GM21526 (cell line): Measurements from ENCODE around the gene CSN1S1.
"Not testable (repeated sequence)": the region's sequence is repeated elsewhere in the genome, so short reads cannot be mapped to it uniquely, and the experiment has no call there.

ENCODE experiments used
- ATAC-seq: cut with Tn5 transposase; IDR thresholded peaks from one replicate; pipeline ENCODE4 v1.9.1; 2021; ENCODE audit warnings: moderate library complexity; ENCODE audit not compliant: unreplicated experiment, low FRiP score

The CSN1S1 gene, protein sequence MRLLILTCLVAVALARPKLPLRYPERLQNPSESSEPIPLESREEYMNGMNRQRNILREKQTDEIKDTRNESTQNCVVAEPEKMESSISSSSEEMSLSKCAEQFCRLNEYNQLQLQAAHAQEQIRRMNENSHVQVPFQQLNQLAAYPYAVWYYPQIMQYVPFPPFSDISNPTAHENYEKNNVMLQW

DNA sequence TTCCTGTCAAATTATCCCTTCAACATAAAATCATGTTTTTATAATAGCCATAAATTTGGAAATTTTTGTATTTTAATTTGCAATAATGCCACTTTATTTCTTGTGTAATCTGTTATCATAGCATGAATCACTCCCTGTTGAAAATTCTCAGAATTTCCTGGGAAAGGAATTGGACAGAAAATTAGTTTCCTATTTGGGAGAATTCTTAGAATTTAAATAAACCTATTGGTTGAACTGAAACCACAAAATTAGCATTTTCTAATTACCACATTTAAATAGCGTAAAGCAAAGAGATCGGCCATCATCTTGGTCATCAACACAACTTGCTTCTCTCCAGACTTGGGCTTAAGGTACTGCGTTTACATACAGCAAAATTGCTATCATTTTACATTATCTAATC, at the start of gene CSN1S1:
CSN1S1 (plus strand) TSS at position 301 of the 400 bp plus-strand sequence. CDS start 1,488 bp downstream, outside the sequence.
- no peak for ATAC-seq

DNA sequence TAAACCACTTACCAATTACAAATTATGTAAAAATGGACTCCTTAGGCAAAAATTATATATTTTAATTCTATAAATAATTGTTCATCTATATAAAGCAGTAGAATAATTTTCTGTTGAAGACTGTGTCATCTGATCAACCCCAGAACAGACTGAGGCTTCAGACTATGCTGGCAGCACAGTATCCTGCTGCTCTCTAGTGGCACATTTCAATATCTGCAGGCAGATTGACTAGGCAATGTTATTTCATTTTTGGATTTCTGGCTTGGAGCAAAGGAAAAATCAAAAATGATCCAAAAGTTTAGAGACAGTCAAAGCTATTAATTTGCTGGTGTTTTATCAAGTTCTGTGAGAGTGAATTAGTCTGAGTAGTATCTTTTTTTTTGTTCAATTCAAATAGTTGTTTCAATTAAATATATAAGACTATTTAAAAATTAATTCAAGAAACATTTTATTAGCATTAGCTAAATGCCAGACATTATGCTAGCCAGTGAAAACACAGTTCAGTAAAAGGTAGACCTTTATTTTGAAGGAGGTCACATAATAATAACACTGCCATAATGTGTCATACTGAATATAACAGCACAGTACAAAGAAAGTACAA, 49.6 kb upstream of the CSN1S1 start:
- ATAC-seq = no peak

DNA sequence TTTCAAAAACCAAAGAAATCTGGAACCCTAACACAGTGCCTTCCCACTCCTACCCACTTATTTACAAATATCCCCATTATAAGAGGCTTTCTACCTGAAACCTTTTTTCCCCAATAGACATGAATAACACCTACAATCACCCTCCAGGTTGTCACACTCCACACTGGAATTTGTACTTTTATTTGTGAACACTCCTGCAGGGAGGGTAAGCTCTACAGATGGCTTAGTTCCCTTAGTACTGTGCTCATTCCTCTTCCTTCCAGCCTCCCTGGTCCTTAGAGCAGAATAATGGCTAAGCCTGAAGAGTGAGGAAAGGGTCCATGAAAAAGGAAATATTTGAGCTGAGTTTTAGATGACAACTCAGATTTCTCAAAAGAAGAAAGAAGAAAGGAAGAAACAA, 48.7 kb upstream of the CSN1S1 start:
- ATAC-seq = no peak

DNA sequence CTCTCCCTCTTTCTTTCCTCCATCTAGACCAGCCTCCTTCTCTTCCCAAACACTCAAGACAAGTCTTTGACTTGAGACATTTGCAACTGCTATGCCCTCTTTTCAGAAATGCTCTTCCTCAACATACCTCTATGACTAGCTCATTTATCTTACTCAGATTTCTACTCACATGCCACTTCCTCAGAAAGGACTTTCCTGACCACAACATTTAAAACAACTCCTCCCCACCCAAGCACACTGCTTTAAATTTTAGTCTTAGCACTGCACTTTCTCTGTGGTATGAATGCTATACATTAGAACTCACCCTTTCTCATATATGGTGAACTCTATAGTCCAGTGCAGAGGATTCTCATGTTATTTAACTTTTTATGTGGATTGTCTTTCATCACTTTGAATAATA, 42.5 kb upstream of the CSN1S1 start:
- no peak for ATAC-seq

DNA sequence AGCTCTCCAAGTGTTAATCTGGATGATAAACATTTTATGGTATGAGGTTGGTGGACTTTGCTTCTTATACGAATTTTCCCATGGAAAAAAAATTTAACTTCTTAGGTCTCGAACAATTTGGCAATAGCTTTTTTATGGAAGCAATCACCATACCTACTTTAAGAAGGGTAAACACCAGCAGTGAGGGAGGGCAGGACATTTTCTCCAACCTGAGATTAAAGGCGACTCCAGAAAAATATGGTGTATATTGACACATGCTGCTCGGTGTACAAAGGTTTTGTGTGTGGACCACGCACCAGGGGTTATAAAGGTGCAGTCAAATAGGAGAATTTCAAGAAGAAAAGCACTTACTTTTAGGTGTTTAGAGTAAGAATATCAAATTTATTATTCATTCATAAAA, 36.7 kb upstream of the CSN1S1 start:
- ATAC-seq = no peak

DNA sequence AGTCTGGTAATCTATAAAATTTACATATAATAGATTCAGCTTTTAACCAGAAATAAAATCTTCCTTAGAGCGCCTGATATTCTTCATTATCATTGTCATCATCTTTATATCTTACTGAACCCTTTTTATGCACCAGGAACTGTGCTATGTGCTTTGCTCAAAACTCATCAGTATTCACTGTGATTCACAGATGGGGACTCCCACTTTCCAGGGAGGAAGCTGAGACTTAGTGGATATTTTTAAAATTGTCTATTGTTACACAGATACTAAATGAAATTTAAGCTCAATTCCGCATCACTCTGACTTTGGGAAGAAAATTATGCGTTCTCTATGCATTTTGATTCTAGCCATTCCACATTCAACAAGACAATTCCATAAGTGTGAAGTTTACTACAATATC, 36.1 kb upstream of the CSN1S1 start:
- ATAC-seq = no peak

DNA sequence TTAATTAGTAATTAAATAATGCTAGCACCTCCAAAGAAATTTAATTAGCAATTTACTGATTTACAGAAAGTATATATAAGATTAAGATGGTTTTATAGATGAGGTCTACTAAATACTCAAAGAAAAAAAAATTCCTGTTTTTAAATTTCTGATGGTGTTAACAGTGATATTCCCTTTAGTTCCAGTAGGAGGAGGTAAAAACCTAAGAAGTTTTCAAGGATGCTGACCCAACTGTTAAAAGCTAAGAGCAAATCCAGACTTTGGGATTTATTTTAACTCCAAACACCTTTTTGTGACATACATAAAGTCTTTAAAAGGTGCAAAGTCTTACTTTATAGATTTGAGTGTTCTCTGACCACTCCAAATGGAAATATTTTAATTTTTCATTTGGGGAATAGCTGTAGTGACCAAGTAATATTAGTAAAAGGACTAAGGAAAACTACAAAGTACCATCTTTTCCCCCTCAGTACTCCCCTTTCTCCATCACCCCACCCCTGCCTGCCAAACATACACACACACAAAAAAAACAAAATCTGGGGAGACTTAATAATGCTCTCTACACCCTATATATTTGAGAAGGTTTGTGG, 34.2 kb upstream of the CSN1S1 start:
- ATAC-seq = no peak

DNA sequence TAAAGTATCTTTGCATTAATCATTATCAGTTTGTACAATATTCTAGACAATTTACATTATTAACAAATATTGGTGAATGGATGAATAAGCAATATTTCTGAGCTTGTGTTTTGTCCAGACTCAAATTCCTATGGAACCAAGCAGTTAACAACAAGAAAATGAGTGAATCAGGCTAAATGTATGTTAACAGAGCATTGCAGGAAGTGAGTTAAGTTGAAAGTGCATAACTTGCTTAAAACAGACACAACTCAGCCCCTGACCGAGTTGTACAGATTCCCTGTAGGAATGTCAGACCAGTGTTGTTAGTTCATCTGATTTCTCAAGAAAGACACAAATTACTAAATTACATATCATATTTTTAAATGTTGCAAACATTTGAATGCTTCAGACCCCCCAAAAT, 23.7 kb upstream of the CSN1S1 start:
- no peak for ATAC-seq

DNA sequence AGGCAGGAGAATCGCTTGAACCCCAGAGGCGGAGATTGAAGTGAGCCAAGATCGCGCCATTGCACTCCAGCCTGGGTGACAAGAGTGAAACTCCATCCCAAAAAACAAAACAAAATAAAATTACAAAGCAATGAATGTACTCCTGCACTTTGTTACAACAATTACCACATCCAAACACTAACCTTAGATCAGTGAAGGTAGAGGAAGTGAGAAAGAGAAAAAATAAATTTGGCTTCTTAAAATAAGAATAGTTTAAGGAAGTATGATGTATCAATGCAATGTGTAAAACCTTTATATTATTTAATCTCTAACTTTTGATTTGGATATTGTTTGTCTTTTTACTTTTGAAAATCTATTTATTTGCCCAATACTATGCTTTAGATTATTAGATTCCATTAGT, 21.7 kb upstream of the CSN1S1 start:
- ATAC-seq = peak; percentile 48

DNA sequence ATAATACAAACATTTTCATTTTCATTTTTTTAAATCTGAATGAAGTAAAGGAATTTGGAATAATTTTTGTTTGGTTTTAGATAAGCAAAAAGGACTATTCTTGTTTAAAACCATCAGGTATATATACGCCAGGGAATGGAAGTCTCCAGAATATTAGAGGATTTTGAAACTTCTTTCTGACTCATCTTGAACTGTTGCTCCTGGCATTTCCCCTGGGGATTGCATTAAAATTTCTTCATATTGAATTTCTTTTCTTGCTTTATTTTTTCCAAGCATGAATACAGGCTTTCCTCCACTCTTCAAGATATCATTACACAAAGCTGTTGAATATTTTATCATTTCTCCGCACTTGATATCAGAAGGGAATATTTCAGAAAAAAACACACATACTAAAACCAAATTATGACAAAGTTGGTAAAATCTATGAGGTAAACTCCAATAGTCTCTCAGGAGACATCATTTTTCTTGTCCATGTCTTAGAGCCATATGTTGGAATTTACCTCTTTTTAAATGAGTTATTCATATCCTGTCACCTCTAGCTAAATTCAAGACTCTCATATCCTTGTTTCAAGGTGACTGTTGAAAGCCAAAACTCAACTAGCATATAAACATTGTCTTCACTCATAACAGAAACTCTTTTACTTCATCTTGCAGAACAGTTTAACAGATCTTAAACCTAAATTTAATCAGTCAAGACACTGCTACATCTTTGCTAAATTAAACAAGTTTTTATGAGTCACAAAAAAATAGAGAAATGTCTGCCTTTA, 20.7 kb upstream of the CSN1S1 start:
- ATAC-seq = peak; percentile 75

DNA sequence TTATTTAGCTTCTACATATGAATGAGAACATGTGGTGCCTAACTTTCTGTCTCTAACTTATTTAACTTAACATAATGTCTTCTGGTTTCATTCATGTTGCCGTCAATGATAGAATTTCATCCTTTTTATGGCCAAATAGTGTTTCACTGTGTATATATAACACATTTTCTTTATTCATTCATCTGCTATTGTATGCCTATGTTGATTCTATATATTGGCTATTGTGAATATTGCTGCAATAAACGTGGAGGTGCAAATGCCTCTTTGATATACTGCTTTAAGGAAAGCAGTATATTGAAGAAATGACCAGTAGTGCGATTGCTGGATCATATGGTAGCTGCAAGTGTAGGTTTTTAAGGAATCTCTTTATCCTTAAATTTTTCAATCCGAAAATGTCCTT, 10.0 kb upstream of the CSN1S1 start:
- no peak for ATAC-seq

DNA sequence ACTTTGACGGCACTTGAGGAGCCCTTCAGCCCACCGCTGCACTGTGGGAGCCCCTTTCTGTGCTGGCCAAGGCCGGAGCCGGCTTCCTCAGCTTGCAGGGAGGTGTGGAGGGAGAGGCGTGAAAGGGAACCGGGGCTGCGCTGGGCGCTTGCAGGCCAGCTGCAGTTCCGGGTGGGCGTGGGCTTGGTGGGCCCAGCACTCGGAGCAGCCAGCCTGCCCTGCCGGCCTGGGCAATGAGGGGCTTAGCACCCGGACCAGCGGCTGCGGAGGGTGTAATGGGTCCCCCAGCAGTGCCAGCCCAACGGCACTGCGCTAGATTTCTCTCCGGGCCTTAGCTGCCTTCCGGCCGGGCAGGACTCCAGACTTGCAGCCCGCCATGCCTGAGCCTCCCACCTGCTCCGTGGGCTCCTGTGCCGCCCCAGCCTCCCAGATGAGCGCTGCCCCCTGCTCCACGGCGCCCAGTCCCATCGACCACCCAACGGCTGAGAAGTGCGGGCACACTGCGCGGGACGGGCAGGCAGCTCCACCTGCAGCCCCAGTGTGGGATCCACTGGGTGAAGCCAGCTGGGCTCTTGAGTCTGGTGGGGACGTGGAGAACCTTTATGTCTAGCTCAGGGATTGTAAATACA, 7.0 kb upstream of the CSN1S1 start:
- not testable (repeated sequence) for ATAC-seq

DNA sequence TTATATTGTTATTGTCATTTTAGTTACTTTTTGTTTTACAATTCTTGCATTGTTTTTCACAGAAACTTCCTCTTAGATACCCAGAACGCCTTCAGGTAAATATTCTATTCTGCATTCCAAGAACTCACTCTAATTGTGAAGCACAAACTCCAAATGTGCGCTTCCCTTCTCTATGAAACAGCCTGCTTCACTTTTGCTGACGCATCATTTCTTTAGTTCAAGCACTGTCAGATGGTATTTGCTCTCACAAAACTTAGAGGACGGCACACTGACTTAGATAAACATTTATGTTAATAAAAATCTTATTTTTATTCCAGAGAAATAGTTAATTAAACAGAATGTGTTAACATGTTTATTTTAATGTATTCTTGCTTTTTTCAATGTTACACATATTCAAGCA, 3.3 kb downstream of the CSN1S1 start:
- no peak for ATAC-seq

DNA sequence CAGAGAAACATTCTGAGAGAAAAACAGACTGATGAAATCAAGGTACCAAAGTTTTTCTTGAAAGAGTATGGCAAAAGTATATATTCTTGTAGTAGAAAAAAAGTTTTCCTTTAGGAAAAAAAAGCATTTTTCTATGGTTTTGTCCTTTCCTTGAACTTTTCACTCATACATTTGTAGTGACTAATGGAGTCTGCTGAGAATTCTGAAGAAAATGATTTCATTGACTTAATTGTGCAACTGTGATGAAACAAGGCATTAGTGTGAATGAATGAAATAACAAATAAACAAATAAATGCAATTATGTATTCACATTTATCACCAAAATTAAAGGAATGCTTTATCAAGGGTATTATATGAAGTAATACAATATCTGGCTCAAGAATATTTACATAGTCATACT, 5.7 kb downstream of the CSN1S1 start:
- no peak for ATAC-seq

DNA sequence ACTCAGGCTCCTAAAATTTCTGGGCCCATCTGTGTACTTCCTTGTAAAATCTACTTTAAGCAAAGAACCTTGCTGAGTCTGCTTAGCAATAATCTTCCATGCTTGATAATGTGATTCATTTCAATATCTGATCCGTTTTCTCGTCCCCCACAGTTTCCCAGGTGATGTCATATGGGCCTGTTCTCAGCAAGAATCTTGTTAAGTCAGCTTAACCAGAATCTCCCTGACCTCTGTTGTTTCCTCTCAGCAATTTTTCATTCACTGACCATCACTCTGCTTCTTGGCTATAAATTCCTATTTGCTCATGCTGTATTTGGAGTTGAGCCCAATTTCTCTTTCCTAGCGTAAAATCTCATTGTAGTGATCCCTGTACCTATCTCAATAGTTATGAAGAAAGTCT, 20.7 kb downstream of the CSN1S1 start:
- no peak for ATAC-seq

DNA sequence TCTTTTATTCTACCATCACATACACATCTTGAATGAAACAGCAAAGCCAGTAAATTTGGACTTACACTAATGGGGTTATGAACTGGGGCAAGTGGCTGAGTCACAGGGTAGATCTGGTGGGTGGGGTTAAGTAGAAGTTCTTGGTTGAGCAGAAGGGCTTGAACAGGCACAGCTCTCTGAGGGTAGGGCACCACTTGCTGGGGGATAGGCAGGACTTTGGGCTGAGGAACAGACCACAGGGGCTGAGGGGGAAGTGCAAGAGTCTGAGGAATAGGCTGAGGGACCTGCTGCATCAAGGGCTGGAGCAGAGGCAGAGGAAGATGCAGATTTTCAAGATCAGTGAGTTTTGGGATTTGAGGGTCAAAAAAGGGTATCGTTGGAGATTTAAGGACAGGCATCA, 26.3 kb downstream of the CSN1S1 start:
- no peak for ATAC-seq

DNA sequence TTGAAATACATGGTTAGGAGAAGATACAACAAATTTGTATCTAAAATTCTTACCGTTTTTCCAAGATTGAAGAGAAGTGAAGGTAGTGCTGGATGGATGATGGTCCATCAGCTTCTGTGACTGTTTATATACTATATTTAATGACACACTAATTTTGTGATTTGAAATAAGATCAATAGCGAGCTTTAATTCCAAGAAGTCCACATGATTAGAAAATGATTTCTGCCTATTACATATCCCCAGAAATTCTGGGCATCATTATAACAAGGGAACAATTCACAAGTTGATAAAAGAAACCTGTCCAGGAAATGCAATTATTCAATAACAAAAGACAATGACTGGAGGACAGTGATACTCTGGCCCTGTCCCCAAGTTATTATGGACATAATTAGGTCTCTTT, 34.8 kb downstream of the CSN1S1 start, which contains the start of gene CSN2:
CSN2 (minus strand) TSS at position 101 of the 400 bp plus-strand sequence. CDS start 4,733 bp downstream, outside the sequence.
- ATAC-seq = no peak

DNA sequence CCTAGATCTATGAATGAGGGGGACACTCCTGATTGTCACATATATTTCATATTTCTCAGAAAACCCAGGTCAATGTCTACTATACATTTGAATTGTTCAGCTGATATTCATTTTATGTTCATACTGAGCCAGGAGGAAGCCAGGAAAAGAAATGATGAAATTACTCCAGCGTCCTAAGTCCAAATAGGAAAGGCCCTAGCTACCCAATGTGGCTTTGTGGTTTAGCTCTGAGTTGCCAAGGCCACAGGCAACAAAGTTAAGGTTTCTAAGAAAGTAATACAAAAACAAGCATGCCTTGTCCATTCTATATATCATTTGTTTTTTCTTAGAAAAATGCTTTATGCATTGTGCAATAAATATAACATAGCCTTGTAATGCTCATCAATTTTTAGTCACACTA, 39.2 kb downstream of the CSN1S1 start:
- ATAC-seq = no peak

DNA sequence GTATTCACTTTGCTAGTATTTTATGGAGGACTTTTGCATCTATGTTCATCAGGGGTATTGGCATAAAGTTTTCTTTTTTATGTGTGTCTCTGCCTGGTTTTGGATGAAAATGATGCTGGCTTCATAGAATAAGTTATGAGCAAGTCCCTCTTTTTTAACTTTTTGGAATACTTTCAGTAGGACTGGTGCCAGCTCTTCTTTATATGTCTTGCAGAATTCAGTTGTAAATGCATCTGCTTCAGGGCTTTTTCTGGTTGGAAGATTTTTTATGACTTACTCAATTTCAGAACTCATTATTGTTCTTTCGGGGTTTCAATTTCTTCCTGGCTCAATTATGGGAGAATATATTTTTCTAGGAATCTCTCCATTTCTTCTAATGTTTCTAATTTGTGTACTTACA, 43.8 kb downstream of the CSN1S1 start:
- ATAC-seq = no peak

DNA sequence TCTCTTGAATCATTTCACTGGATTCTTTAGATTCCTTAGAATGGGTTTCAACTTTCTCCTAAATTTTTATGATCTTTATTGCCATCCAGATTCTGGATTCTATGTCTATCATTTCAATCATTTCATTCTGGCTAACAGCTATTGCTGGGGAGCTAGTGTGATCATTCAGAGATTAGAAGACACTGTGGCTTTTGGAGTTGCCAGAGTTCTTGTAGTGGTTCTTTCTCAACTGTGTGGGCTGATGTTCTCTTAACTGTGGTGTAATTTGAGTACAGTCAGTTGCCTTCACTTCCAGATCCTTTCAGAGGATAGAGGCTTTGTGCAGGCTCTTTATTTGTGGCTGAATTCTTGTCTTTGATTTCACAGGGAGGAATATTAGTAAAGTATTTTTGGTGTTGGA, 46.7 kb downstream of the CSN1S1 start:
- no peak for ATAC-seq

DNA sequence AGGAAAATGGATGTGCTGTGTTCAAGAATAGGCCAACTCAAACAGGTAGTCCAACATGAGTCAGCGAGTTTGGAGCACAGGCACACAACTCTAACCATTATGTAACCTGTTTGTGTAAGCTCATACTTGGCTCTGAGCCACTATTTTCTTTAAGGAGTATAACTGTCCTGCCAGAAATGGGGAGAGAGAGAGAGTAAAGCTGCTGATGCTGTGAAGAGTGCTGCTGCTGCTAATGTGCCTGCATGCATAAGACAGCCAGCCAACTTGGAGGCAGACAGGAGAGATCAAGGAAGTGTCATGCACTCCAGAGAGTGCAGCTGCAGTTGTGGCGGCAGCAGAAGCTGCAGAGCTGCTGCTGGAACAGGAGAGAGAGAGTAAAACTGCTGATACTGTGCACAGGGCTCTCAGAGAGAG, 53.2 kb downstream of the CSN1S1 start:
- ATAC-seq = no peak
